Ovary (tissue), 3 donors: ENCODE results near the gene PRKACB.

Experiments
- EP300 ChIP-seq: sonication (generic); formaldehyde crosslinking; IDR thresholded peaks from one replicate; pipeline ENCODE4 v1.6.1; 2017; ENCODE audit warnings: antibody characterized with exemption
- POLR2A ChIP-seq: fragments of 450-650 bp; IDR thresholded peaks from one replicate; pipeline ENCODE4 v1.6.1; 2017; ENCODE audit warnings: antibody characterized with exemption, mild to moderate bottlenecking, moderate library complexity
- TF ChIP-seq, protein P1 (sequence below), 3 donors: fragments of 450-650 bp in 2 of 3; fragments of 200-600 bp in 1 of 3; IDR thresholded peaks; one replicate each; pipeline versions ENCODE4 v1.5.1 to v1.8.0; 2016 to 2022; ENCODE audit warnings: antibody characterized with exemption in 3 of 3, mild to moderate bottlenecking in 1 of 3
- donor health status: DM: no; HTN: no; CAD: no.

DNA sequence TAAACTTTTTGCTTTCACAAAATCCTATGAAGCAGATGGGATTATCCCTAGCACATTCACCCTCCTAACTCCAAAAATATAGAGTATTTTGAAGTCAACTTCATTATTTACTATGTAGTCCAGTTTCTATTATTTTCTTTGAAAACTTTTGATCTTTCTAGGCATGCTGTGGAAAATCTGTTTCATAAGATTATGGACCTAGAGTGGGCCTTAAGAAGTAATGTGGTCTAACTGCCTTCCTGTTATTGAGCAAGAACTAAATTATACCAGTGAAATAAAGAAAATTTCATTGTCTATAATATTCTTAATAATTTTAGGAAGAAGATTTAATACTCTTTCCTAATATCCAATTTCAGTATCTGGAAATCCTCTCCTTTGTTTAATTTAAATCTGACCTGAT, 58.1 kb downstream of the PRKACB start:
- TF ChIP-seq, protein P1, sequence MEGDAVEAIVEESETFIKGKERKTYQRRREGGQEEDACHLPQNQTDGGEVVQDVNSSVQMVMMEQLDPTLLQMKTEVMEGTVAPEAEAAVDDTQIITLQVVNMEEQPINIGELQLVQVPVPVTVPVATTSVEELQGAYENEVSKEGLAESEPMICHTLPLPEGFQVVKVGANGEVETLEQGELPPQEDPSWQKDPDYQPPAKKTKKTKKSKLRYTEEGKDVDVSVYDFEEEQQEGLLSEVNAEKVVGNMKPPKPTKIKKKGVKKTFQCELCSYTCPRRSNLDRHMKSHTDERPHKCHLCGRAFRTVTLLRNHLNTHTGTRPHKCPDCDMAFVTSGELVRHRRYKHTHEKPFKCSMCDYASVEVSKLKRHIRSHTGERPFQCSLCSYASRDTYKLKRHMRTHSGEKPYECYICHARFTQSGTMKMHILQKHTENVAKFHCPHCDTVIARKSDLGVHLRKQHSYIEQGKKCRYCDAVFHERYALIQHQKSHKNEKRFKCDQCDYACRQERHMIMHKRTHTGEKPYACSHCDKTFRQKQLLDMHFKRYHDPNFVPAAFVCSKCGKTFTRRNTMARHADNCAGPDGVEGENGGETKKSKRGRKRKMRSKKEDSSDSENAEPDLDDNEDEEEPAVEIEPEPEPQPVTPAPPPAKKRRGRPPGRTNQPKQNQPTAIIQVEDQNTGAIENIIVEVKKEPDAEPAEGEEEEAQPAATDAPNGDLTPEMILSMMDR (IDR thresholded peaks at IDR 0.05), result no peak
- TF ChIP-seq EP300 (no peak), POLR2A (no peak)
